SIG-M5 treated with dmso at 0.1 percent for 504 hours (cell line): ENCODE data around the gene SERHL2.
"Not testable (repeated sequence)": the region's sequence is repeated elsewhere in the genome, so short reads cannot be mapped to it uniquely, and the experiment has no call there.

Source experiments
- DNase-seq: peaks from one replicate; lab custom pipeline; 2025; ENCODE audit not compliant: unreplicated experiment; lab: John Stamatoyannopoulos, UW

The SERHL2 gene

GRCh38 chr22:42603427-42603826, 49.7 kb downstream of the SERHL2 start:
- DNase-seq = no peak

- no peak for DNase-seq
Observed at GRCh38 chr22:42604403-42604802, 50.6 kb downstream of the SERHL2 start.

- not testable (repeated sequence) for DNase-seq
Observed at GRCh38 chr22:42607641-42608040, 53.9 kb downstream of the SERHL2 start.

- no peak for DNase-seq
Observed at GRCh38 chr22:42608136-42608822, 54.5 kb downstream of the SERHL2 start.

GRCh38 chr22:42608823-42609361, 55.1 kb downstream of the SERHL2 start:
- DNase-seq = no peak

GRCh38 chr22:42610186-42610585, 56.4 kb downstream of the SERHL2 start:
- DNase-seq = no peak

- no peak for DNase-seq
Observed at GRCh38 chr22:42611051-42611450, 57.3 kb downstream of the SERHL2 start.

GRCh38 chr22:42612336-42612735, 58.6 kb downstream of the SERHL2 start:
- DNase-seq = no peak

- DNase-seq = peak; percentile 77
Observed at GRCh38 chr22:42613872-42614301, 60.1 kb downstream of the SERHL2 start.

- DNase-seq = peak; percentile 93
Observed at GRCh38 chr22:42614312-42615091, 60.7 kb downstream of the SERHL2 start, which contains the start of gene POLDIP3. Gene POLDIP3, minus strand, starts transcription at chr22:42614883. Its CDS starts 26 bp downstream, at chr22:42614857.

GRCh38 chr22:42615092-42615859, 61.5 kb downstream of the SERHL2 start:
- DNase-seq = peak; percentile 98

- not testable (repeated sequence) for DNase-seq
Observed at GRCh38 chr22:42615860-42616175, 62.1 kb downstream of the SERHL2 start.

GRCh38 chr22:42617155-42617983, 63.6 kb downstream of the SERHL2 start:
- no peak for DNase-seq

- no peak for DNase-seq
Observed at GRCh38 chr22:42619261-42620063, 65.7 kb downstream of the SERHL2 start.

- no peak for DNase-seq
Observed at GRCh38 chr22:42620084-42620483, 66.3 kb downstream of the SERHL2 start.

- DNase-seq = no peak
Observed at GRCh38 chr22:42621505-42622002, 67.8 kb downstream of the SERHL2 start.

- no peak for DNase-seq
Observed at GRCh38 chr22:42622061-42622710, 68.4 kb downstream of the SERHL2 start.

- DNase-seq = no peak
Observed at GRCh38 chr22:42623301-42623751, 69.6 kb downstream of the SERHL2 start.
